ENCODE data around the gene IRS2. TPM values are rescaled to one million over a fixed set of nuclear protein-coding genes. Genes with fewer than 3 reads are reported as not detected.

Gene IRS2
- total and polyA plus RNA-seq, 2 donors (not counting 3 experiments of a cell fraction or from before 2014, with no cell fraction given): 1.6 to 4.4 TPM

DNA sequence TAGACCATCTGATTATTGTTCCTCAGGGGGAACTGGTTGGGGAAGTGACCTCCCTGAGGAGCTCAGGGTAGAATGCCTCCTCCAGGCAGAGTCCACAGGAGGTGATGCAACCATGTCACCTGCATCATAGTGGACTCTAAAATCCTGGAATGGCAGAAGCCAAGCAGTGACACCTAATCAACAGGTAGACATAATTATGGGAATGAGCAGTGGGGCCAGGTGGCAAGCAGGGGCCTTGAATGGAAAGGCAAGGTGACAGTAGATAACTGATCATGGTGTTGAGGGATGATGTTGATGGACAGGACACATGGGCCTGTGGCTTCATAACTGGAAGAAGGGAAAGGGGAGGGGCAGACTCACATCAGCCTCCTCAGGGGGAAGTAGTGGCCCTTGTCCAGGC lies 27.3 kb upstream of the IRS2 start:
- Histone ChIP-seq H3K27ac (ENCODE audit: insufficient read depth, low read depth, low read length) (no peak overlapping the region), H3K9ac (replicated peaks; ENCODE audit: extremely low read depth, insufficient read depth, low read length) (no peak overlapping the region), H3K4me1 (ENCODE audit: control insufficient read depth, extremely low read depth, insufficient read depth, low read length) (no peaks in the 10 kb centered on the region), H2AFZ (ENCODE audit: low read depth, low read length) (no peak overlapping the region), H4K20me1 (replicated peaks; ENCODE audit: control insufficient read depth, extremely low read depth, insufficient read depth, low read length) (no peaks in the 10 kb centered on the region), H3K36me3 (ENCODE audit: control insufficient read depth in 2 of 2, extremely low read depth in 1 of 2, insufficient read depth in 2 of 2, low read length in 2 of 2) (no peaks in the 10 kb centered on the region), H3K9me1 (replicated peaks; ENCODE audit: control insufficient read depth, extremely low read depth, insufficient read depth, low read length) (no peaks in the 10 kb centered on the region), H3K4me3 (replicated peaks in 1 of 3; ENCODE audit: insufficient read depth in 1 of 3, low read depth in 1 of 3, low read length in 3 of 3) (no peak overlapping the region), H3K9me3 (replicated peaks; ENCODE audit: control insufficient read depth, insufficient read depth, low read length) (no peaks in the 10 kb centered on the region), H3K79me2 (ENCODE audit: control insufficient read depth, insufficient read depth, low read length) (no peaks in the 10 kb centered on the region), H3K27me3 (ENCODE audit: control insufficient read depth in 2 of 2, insufficient read depth in 2 of 2, low read length in 2 of 2) (no peaks in the 10 kb centered on the region), H3K4me2 (ENCODE audit: insufficient read depth, low read length) (no peak overlapping the region)
- BruUV-seq (replicated peaks): no TSS peak
- no peak for DNase-seq (ENCODE audit: low read depth, low spot score)
- TF ChIP-seq FOS (IDR thresholded peaks at IDR 0.05; ENCODE audit: borderline replicate concordance, insufficient read depth, low read length): no peak
- TF ChIP-seq POLR2A (IDR thresholded peaks at IDR 0.05; ENCODE audit: low read depth, low read length): no peak
- no peak for TF ChIP-seq JUN (IDR thresholded peaks at IDR 0.05; ENCODE audit: borderline replicate concordance, insufficient read depth, insufficient read length, low read depth)
- no peak for TF ChIP-seq MYC (IDR thresholded peaks at IDR 0.05; ENCODE audit: low read depth, low read length)
- no peak for TF ChIP-seq POLR2AphosphoS5 (IDR thresholded peaks at IDR 0.05; ENCODE audit: insufficient read depth, low read depth, low read length)
- TF ChIP-seq EZH2 (IDR thresholded peaks at IDR 0.05; ENCODE audit: borderline replicate concordance, low read depth, low read length, severe bottlenecking): no peak
- TF ChIP-seq, protein P1, sequence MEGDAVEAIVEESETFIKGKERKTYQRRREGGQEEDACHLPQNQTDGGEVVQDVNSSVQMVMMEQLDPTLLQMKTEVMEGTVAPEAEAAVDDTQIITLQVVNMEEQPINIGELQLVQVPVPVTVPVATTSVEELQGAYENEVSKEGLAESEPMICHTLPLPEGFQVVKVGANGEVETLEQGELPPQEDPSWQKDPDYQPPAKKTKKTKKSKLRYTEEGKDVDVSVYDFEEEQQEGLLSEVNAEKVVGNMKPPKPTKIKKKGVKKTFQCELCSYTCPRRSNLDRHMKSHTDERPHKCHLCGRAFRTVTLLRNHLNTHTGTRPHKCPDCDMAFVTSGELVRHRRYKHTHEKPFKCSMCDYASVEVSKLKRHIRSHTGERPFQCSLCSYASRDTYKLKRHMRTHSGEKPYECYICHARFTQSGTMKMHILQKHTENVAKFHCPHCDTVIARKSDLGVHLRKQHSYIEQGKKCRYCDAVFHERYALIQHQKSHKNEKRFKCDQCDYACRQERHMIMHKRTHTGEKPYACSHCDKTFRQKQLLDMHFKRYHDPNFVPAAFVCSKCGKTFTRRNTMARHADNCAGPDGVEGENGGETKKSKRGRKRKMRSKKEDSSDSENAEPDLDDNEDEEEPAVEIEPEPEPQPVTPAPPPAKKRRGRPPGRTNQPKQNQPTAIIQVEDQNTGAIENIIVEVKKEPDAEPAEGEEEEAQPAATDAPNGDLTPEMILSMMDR (IDR thresholded peaks at IDR 0.05; ENCODE audit: extremely low read depth in 1 of 2, insufficient read depth in 1 of 2, low read depth in 1 of 2, low read length in 2 of 2): no peak
- no peak for TF ChIP-seq GATA2 (IDR thresholded peaks at IDR 0.05; ENCODE audit: insufficient read depth, insufficient read length, low read depth, low read length)
- TF ChIP-seq, protein P2, sequence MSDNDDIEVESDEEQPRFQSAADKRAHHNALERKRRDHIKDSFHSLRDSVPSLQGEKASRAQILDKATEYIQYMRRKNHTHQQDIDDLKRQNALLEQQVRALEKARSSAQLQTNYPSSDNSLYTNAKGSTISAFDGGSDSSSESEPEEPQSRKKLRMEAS (IDR thresholded peaks at IDR 0.05; ENCODE audit: insufficient read depth, insufficient read length): no peak
- CTCF ChIA-PET: no interaction called here
- POLR2A ChIA-PET: no interaction called here
- dilution Hi-C loops (cut with MboI; ENCODE audit: extremely low pct_ligation_motif_present, low sequenced_read_pairs) (no loop called here), intact Hi-C loops (cut with micrococcal nuclease) (no loop called here)
- FAIRE-seq: no peak
